Epithelial cell of esophagus (primary cell): ENCODE data around the gene GALNT9.

Experiments used
- DNase-seq: peaks from one replicate; pipeline ENCODE4 v3.0.0; 2010; ENCODE audit warnings: low read depth
- H3K4me3 ChIP-seq: 2 replicates; pipeline ENCODE4 v1.5.1; 2011; ENCODE audit warnings: mild to moderate bottlenecking, low read length, control low read depth
- CTCF ChIP-seq: IDR thresholded peaks from 2 replicates; pipeline ENCODE4 v1.5.1; 2011; ENCODE audit warnings: low read depth, mild to moderate bottlenecking, low read length, control low read depth, inconsistent platforms; ENCODE audit not compliant: insufficient read depth; ENCODE audit errors: missing control alignments

Gene GALNT9

GRCh38 chr12:132353811-132354210, 24.4 kb upstream of the GALNT9 start:
- DNase-seq: no peak
- no peak for TF ChIP-seq CTCF
- no peak overlapping the region for H3K4me3 ChIP-seq

GRCh38 chr12:132352896-132353800, 23.8 kb upstream of the GALNT9 start:
- no peak for TF ChIP-seq CTCF
- no peak overlapping the region for H3K4me3 ChIP-seq
- DNase-seq: no peak

- no peak overlapping the region for H3K4me3 ChIP-seq
- DNase-seq: no peak
- TF ChIP-seq CTCF: no peak
These were observed 22.5 kb upstream of the GALNT9 start for GRCh38 chr12:132351751-132352495.

- no peak for TF ChIP-seq CTCF
- H3K4me3 ChIP-seq: no peak overlapping the region
- no peak for DNase-seq
These were observed 20.2 kb upstream of the GALNT9 start for GRCh38 chr12:132349501-132350131.

- TF ChIP-seq CTCF: no peak
- no peak overlapping the region for H3K4me3 ChIP-seq
These were observed 18.8 kb upstream of the GALNT9 start for GRCh38 chr12:132348176-132348575.

GRCh38 chr12:132347176-132347855, 17.9 kb upstream of the GALNT9 start:
- no peak overlapping the region for H3K4me3 ChIP-seq
- no peak for TF ChIP-seq CTCF
- DNase-seq: no peak

More at GRCh38 chr12:132348176-132348575, 18.8 kb upstream of the GALNT9 start:
- no peak for DNase-seq
